ENCODE measurements around the gene BIN1. TPM values are rescaled to one million over a fixed set of nuclear protein-coding genes. Genes with fewer than 3 reads are reported as not detected.

The BIN1 gene
- total RNA-seq, 2 donors from 2014 or later, result 49.2 to 84.8 TPM

DNA sequence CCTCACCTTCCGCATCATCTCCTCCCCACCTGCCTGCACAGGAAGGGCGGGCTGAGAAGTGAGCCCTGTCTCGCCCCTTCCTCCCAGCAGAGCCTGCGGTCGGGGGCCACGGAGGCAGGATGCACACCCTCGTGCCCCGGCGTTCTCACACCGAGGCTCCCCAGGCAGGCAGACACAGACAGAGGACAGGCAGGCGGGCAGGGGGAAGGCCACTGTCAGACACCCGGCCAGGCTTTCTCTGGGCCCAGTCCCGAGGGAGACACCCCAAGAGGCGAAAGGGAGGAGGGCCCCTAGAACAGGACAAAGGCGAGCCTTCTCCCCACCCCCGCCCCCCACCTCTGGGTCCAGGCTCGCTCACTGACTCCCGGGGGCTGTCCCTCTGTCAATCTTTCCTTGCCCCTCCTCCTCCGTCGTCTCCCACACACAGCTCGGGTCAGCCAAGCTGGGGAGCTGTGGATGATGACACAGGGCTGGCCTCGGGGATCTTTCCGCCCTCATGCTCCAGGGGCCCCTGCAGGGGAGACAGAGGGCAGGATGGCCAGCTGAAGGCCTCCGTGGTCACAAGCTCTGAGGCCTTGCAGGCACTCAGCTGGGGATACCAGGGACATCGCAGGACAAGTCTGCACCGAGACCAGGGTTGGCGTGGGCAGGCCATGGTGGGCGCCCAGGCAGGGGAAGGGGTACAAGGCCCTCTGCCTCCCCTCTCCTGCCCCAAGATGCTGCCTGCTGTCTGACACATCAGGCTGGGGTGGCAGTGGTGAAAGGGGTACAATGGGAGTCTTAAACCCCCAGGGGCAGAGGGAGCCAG lies 24.9 kb downstream of the BIN1 start:
- intact Hi-C loops (cut with DNase I), result no loop called here
- no peak for DNase-seq (ENCODE audit: low spot score)

DNA sequence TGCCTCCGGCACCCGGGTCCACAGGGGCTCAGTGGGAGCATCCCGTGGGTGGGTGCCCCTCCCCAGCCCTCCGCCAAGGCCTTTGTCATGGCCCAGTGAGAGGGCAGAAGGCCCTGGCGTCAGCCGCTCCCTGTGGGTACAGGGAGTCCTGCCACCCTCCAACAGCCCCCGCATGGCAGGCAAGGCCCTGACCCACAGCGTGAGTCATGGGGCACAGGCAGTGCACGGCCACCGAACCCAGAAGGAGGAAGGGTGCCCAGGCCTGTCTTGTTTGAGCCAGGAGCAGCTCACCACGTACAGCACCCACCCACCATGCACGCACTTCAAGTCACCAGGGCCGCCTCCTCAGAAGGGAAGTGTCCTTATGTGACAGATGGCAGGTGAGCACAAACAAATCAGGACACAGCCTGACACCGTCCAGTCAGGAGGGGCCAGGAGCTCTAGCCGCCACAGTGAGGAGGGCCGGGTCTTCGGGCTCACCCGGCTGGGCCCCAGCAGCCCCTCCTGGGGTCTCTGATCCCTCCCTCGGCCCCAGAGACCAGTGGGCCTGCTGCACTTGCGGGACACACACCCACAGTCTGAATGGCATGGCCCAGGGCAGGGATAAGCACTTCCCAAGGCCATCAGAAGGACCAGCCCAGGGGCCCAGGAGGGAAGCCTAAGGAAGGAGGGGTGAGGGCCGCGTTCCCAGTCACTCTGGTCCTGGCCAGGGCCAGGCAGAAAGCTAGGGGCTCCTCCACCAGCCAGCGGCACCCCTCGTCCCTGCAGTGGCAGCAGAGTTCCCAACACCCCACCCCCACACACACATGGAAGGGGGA lies 25.8 kb downstream of the BIN1 start:
- intact Hi-C loops (cut with DNase I), result no loop called here
- no peak for DNase-seq (ENCODE audit: low spot score)

DNA sequence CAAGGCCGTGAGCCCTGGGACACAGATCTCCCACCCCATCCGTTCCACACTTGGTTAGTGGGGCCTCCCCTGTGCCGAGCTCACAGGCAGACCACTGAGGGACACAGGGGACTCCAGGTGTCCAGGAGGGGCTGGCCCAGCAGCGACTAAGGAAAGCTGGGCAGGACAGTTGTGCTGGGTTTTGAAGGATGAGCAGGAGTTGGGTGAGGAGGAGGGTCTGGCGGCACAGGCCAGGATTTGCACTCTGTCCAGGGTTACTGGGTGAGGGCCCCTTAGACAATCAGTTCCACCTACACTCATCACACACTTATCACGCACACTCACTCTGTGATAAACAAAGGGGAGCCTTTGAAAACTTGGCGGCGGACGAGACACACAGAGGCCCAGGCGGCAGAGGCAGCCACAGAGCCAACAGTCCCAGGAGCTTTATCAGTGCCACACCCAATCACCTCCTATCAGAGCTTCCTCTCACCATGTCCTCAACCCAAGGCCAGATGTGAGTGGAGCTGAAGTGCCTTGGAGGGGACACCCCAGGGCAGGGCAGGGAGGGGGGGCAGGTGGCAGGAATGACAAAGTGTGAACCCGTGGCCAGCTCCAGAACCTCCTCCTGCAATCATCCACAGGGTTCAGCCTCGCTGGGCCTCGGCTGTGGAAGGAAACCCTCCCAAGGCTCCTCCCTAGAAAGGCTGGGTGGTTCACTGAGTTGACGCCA lies 26.6 kb downstream of the BIN1 start:
- intact Hi-C loops (cut with DNase I), result no loop called here
- no peak for DNase-seq (ENCODE audit: low spot score)

DNA sequence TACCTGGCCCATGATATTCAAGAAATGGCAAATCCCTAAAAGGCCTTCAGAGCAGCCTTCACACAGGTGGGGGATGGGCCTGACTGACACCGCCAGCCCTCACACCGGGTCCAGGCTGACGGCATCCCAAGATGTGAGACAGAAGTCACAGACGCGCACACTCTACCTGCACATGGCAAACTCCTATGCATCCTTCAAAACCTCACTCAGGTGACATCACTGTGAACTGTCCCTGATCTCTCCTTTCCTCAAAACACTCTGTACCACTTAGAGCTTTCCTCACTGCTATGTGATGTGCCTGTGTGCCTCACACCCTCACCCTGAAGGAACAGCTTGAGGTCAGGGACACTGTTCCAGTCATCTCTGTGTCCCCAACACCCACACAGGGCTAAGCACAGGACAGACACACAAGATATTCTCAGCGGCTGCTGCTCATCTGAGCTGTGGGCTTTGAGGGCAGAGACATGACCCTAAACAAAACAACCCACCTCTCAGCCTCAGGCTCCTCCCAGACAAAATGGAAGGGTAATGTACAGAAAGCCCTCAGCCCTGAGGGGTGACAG lies 27.5 kb downstream of the BIN1 start:
- intact Hi-C loops (cut with DNase I), result loop anchor here (5.0 to 10.0 kb wide), 2 partner anchors 215 to 488 kb away; partner anchors contain the start of gene ERCC3 (in 1 of the 2)
- no peak for DNase-seq (ENCODE audit: low spot score)

DNA sequence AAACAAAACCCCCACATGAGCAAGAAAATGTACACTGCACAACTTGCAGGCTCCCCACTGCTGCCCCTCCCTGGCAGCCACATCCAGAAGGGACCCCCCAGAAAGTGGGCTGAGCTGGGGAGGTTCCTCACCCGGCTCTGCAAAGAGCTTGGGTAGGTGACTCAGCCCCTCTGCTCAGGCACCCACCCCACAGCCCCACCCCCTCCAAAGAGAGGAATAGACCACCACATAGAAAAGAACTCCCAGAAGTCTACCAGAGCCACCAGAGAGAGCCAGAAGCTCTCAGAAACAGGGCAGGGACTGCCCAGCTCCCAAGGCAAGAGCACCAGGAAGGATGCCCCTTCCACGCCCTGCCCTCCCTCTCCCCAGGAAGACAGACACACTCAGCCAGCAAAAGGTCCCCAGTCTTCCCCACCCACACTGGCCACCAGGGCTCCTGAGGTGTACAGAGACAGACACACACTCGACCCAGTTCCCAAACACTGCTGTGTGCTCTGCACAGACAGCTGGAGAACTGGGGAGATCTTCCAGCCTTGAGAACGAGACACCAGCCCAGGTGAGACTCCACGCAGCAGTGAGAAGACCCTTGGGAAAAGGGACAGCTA lies 28.2 kb downstream of the BIN1 start:
- no peak for DNase-seq (ENCODE audit: low spot score)
- intact Hi-C loops (cut with DNase I), result loop anchor here (5.0 to 10.0 kb wide), 2 partner anchors 216 to 489 kb away; partner anchors contain the start of gene ERCC3 (in 1 of the 2)

DNA sequence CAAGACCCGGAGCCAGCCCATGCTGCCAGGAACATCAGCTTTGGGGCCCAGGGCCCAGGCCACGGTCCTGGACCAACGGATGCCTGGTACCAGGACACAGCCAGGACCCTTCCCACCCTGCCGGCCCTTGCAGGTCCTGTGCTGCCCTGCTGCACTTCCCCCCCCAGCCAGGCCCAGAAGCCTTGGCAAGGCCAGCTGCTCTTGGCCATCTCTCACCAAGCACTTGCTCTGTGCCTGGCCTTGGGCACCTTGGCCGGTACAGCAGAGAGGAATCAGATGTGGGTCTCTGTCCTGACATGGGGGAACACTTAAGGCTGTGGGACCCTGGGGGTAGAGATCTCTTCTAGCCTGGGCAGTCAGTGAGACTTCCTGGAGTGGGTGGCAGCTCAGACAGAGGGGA lies 28.9 kb downstream of the BIN1 start:
- no peak for DNase-seq (ENCODE audit: low spot score)
- intact Hi-C loops (cut with DNase I), result loop anchor here (5.0 to 10.0 kb wide), 2 partner anchors 217 to 489 kb away; partner anchors contain the start of gene ERCC3 (in 1 of the 2)

DNA sequence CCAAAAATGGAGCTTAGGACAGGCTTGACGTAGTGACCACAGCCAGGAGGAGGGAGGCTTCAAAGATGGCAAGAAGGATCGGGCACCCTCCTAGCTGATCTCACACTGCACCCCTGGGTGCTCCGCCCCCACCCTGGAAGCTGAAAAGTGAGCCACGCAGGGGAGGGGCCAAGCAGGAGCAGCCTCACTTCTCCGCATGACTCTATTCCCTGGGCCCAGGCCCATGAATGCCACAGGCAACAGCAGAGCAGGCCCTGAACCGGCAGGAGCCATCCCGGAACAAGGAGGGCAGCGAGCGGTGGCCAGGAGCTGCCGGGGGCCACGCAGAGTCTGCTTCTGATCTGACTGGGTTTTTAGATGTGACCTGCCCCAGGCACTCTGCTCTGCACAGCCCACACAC lies 30.0 kb downstream of the BIN1 start:
- intact Hi-C loops (cut with DNase I), result loop anchor here (5.0 to 10.0 kb wide), 2 partner anchors 218 to 490 kb away; partner anchors contain the start of gene ERCC3 (in 1 of the 2)
- DNase-seq (ENCODE audit: low spot score), result no peak

DNA sequence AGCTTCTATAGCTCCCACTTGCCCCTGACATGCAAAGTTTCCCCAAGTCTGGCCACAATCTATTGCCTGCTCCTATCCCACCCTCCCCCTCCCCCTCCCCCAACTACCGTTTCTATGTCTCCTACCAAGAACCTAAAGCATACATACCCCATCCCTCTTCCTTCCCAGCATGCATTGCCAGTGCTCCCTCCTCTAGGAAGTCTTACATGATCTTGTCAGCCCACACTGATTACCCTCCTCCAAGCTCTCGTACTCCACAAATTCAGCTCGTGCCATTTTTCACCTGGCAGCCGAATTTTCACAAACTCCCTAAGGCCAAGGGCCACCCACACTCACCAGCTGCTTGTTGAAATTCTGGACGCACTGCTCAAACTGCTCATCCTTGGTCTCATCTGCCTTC lies 30.7 kb downstream of the BIN1 start:
- intact Hi-C loops (cut with DNase I), result loop anchor here (5.0 to 10.0 kb wide), 2 partner anchors 219 to 491 kb away; partner anchors contain the start of gene ERCC3 (in 1 of the 2)
- no peak for DNase-seq (ENCODE audit: low spot score)

DNA sequence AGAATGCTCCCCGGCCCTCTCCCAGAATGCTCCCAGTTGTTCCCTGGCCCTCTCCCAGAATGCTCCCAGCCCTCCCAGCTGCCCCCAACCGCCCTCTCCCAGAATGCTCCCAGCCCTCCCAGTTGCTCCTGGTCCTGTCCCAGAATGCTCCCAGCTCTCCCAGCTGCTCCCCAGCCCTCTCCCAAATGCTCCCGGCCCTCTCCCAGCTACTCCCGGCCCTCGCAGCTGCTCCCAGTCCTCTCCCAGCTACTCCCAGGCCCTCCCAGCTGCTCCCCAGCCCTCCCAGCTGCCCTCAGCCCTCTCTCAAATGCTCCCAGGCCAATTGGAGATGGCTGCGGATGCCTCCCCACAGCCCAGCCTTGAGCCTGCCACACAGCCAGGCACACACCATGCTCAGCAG lies 31.1 kb downstream of the BIN1 start:
- intact Hi-C loops (cut with DNase I), result loop anchor here (5.0 to 10.0 kb wide), 2 partner anchors 219 to 491 kb away; partner anchors contain the start of gene ERCC3 (in 1 of the 2)

DNA sequence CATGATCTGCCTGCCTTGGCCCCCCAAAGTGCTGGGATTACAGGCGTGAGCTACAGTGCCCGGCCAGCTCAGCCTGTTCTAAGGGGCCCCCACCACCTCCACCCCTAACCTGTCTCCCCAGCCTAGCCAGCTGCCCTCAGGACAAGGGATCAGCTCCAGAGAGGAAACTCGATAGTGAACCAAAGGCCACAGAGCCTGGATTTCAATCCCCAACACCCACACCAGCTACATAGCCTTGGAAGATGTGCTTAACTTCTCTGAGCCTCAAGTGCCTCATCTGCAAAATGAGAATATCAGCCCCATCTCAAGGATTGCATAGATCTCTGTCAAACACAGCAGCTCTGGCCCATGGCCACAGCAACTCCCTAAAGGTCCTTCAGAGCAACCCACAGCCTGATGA lies 32.0 kb downstream of the BIN1 start:
- DNase-seq (ENCODE audit: low spot score), result no peak
- intact Hi-C loops (cut with DNase I), result loop anchor here (5.0 to 10.0 kb wide), 2 partner anchors 220 to 492 kb away; partner anchors contain the start of gene ERCC3 (in 1 of the 2)

More for the DNA sequence above, 31.1 kb downstream of the BIN1 start:
- DNase-seq (ENCODE audit: low spot score), result no peak

DNA sequence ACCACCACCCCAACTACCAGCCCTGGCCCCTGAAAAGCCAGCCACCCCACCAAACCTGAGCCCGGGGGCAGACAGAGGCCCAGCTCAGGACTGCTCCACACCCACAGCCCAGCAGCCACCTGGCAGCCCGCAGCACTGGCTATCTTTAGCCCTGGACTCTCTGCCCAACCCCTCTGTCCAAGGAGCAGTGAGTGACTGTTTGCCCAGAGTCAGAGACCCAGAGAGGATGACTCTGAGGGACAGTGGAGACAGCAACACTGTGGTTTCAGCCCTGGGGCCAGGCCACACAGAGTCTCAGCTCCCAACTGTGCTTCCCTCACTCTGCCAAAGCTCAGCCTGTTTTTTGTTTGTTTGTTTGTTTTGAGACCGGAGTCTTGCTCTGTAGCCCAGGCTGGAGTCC lies 32.6 kb downstream of the BIN1 start:
- intact Hi-C loops (cut with DNase I), result loop anchor here in 1 of 2 donors (10.0 kb wide), 1 partner anchor 220 kb away; the partner anchor contains the start of gene ERCC3
- no peak for DNase-seq (ENCODE audit: low spot score)

DNA sequence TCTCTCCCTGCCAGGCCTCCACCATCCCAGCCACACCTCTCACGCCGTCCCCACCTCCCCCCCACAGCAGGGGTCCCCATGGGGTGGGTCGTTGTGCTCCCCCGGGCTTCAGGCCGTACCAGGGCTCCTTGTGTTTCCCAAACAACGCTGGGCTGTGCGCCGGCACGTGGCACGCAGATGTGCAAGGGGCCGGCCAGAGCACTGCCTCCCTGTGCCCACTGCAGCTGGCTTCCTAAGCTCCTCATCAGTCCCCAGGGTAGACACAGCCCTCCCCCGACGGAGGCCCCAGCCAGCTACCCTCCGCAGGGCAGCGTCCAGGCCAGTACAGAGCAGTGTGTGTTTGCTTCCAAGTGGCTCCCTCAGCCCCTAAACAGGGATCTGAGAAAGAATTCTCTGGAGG lies 34.0 kb downstream of the BIN1 start:
- no peak for DNase-seq (ENCODE audit: low spot score)
- intact Hi-C loops (cut with DNase I), result loop anchor here in 1 of 2 donors (10.0 kb wide), 1 partner anchor 222 kb away; the partner anchor contains the start of gene ERCC3

DNA sequence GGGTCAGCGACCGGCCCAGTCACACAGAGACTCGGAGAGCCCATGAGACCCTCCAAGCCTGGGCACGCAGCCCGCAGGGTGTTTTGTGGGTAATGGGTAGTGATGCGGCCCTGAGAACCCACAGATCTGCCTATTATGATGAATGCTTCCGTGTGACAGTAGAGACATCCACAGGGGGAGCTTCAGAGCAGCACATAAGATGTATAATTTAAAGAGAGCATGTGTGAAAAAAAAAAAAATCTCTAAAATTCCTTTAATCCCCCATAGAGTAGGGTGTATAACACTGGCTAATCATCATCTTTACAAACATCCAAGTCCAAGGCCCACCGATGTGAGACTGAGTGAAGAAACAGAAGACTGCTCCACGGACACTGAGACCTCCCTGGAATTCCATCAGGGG lies 34.6 kb downstream of the BIN1 start:
- intact Hi-C loops (cut with DNase I), result loop anchor here in 1 of 2 donors (10.0 kb wide), 1 partner anchor 222 kb away; the partner anchor contains the start of gene ERCC3
- DNase-seq (ENCODE audit: low spot score), result no peak

DNA sequence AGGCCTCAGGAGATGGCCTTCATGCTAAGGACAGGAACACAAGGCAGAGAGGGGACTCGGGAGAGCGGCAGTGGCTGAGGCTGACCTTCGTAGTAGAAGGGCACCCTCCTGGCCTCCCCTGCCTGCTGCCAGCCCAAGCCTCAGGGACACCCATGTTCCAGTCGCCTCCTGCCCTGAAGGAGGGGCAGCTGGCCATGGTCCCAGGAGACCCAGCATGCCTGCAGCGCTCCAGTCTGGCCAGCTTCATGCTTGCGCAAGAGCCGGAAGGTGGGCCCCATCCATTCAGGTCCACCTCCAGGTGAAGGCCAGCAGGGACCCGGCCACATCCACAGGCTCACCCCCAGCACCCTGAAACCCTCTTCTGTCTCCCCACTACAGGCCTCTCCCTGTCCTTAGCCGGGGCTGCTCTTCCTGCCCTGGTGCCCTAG lies 35.0 kb downstream of the BIN1 start:
- intact Hi-C loops (cut with DNase I), result loop anchor here in 1 of 2 donors (10.0 kb wide), 1 partner anchor 223 kb away; the partner anchor contains the start of gene ERCC3
- DNase-seq (ENCODE audit: low spot score), result no peak

DNA sequence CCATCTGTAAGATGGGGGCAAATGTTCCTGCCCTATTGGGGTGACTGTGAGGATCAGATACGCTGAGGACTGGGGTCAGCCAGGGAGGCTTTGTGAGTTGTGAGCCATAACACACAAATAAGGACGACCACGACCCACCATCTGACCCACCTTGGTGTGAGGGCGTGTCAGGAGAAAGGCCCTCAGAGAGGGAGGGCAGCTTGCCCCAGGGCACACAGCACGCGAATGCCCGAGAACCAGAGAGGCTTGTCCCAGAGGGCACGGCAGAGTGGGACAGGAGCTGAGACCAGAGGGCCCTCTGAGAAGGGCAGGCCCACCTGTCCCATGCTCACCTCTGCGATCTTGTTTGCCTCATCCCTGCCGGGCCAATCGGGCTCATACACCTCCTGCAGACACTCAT lies 36.7 kb downstream of the BIN1 start:
- intact Hi-C loops (cut with DNase I), result loop anchor here in 1 of 2 donors (10.0 kb wide), 1 partner anchor 225 kb away; the partner anchor contains the start of gene ERCC3
- DNase-seq (ENCODE audit: low spot score), result no peak

DNA sequence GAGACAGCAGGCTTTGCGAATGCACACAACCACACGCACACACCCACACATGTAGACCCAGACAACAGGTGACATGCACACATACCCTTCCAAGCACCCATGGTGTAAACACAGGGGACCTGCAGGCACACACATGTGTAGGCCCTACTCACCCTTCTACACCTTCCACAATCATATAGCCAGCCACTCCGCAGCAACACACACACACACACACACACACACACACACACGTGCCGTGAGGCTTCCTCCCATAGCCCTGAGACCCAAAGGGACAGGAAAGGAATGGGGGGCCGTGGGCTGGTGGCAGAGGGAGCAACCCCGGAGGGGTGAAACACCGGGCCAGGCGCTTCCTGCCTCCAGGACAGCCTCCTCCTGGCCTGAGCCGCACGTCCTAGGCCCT lies 37.4 kb downstream of the BIN1 start:
- intact Hi-C loops (cut with DNase I), result loop anchor here in 1 of 2 donors (5.0 to 10.0 kb wide), 3 partner anchors 83 to 415 kb away; partner anchors contain the start of genes ERCC3 and GYPC
- DNase-seq (ENCODE audit: low spot score), result no peak

DNA sequence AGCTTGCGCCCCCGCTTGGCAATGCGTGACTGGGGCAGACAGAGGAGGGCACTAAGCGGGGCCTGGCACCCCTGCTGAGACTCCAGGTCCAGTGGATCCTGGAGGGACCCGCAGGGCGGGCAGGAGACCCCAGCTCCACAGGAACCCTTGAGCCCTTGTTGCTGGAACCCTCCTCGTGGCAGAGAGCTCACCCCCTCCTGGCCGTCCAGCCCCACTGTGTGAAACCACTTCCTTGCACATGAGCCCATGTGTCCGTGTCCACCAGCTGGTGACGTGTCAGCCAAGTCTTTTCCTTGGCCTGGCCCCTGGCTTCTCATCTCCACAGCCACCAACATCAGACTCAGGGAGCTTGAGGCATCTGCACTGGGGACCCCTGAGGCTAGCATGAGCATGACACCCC lies 38.0 kb downstream of the BIN1 start:
- intact Hi-C loops (cut with DNase I), result loop anchor here in 1 of 2 donors (5.0 to 10.0 kb wide), 3 partner anchors 83 to 414 kb away; partner anchors contain the start of genes ERCC3 and GYPC
- DNase-seq (ENCODE audit: low spot score), result no peak

DNA sequence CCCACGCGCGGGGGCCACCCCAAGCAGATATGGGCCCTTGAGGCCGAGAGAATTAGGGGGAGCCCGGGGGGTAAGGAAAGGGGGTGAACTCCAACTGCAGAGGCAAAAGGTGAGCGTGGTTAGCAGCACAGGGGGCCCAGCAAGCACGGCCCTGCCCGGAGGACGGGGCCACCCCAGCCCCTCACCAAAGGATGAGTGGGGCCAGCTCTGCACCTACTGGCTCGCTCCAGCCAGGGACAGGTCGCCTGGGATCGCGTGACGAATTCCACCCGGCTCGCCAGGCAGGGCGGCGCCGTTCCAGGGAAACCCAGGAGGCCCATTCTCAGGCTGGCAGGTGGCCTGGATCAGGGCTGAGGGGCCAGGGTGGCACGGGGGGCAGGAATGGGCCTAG lies 38.6 kb downstream of the BIN1 start:
- no peak for DNase-seq (ENCODE audit: low spot score)
- intact Hi-C loops (cut with DNase I), result loop anchor here in 1 of 2 donors (5.0 to 10.0 kb wide), 3 partner anchors 84 to 414 kb away; partner anchors contain the start of genes ERCC3 and GYPC
